Endothelial cell of umbilical vein (primary cell): ENCODE measurements around the gene ZNF324. TPM values are rescaled to one million over a fixed set of nuclear protein-coding genes. Genes with fewer than 3 reads are reported as not detected.
A peak's percentile ranks its signal among the peaks of the same experiment; 100 is the strongest.

ENCODE experiments used
- BruUV-seq: library from RNA; stranded (reverse); fragments of 400-500 nt; replicated peaks from 2 replicates; lab custom pipeline; 2021; lab: Mats Ljungman, UMichigan
- CTCF ChIA-PET: fragments of 300-600, 350-600 bp; sonication (Branson Sonifier 250); formaldehyde crosslinking; loops from one replicate; lab custom pipeline; 2021; ENCODE audit warnings: antibody characterized with exemption, inconsistent platforms; lab: Charles Lee
- POLR2A ChIA-PET: fragments of 300-600, 350-600 bp; sonication (Branson Sonifier 250); formaldehyde crosslinking; loops from one replicate; lab custom pipeline; 2021; ENCODE audit warnings: antibody characterized with exemption, inconsistent platforms; lab: Charles Lee
- DNase-seq: peaks from one replicate; pipeline ENCODE4 v3.0.0-alpha.2; 2011; ENCODE audit warnings: low read depth, low spot score
- FAIRE-seq: peaks from 2 replicates; lab custom pipeline; 2011; peaks lifted over from hg19 to GRCh38; lab: Jason Lieb, UNC
- H2AFZ ChIP-seq: 2 replicates; pipeline ENCODE4 v1.6.0; 2012; ENCODE audit warnings: low read depth, low read length, control low read depth, inconsistent platforms
- H3K27ac ChIP-seq: 2 replicates; pipeline ENCODE4 v1.5.1; 2011; ENCODE audit warnings: low read depth, mild to moderate bottlenecking, control low read depth, low read length, moderate library complexity; ENCODE audit not compliant: insufficient read depth
- H3K27me3 ChIP-seq, 2 experiments: 2 replicates each; pipeline versions ENCODE4 v1.6.0 to v1.6.1; 2011; ENCODE audit warnings: low read length in 2 of 2, mixed read lengths in 1 of 2; ENCODE audit not compliant: control insufficient read depth in 2 of 2, insufficient read depth in 2 of 2
- H3K36me3 ChIP-seq, 2 experiments: 2 replicates in 1 of 2; 3 replicates in 1 of 2; pipeline ENCODE4 v1.5.1; 2011; ENCODE audit warnings: low read length in 2 of 2, mild to moderate bottlenecking in 1 of 2, moderate library complexity in 1 of 2; ENCODE audit not compliant: control insufficient read depth in 2 of 2, insufficient read depth in 2 of 2; ENCODE audit errors: extremely low read depth in 1 of 2
- H3K4me1 ChIP-seq: 3 replicates; pipeline ENCODE4 v1.5.1; 2011; ENCODE audit warnings: mild to moderate bottlenecking, low read length; ENCODE audit not compliant: control insufficient read depth, insufficient read depth; ENCODE audit errors: extremely low read depth
- H3K4me2 ChIP-seq: 2 replicates; pipeline ENCODE4 v1.6.1; 2011; ENCODE audit warnings: low read length, control low read depth, mixed read lengths; ENCODE audit not compliant: insufficient read depth
- H3K4me3 ChIP-seq, 3 experiments: fragments of 200-600 bp in 1 of 3; sonication (generic), shearing (Covaris generic) in 1 of 3; replicated peaks in 1 of 3; 2 replicates each; pipeline ENCODE4 v1.5.1; 2011 to 2016; ENCODE audit warnings: control low read depth in 3 of 3, low read length in 3 of 3, mild to moderate bottlenecking in 2 of 3, inconsistent platforms in 1 of 3, low read depth in 1 of 3, moderate library complexity in 1 of 3; ENCODE audit not compliant: insufficient read depth in 1 of 3
- H3K79me2 ChIP-seq: 2 replicates; pipeline ENCODE4 v1.6.0; 2012; ENCODE audit warnings: low read length, inconsistent platforms; ENCODE audit not compliant: control insufficient read depth, insufficient read depth
- H3K9ac ChIP-seq: replicated peaks from 2 replicates; pipeline ENCODE3; 2011; ENCODE audit warnings: low read length, control low read depth; ENCODE audit not compliant: insufficient read depth; ENCODE audit errors: extremely low read depth
- H3K9me1 ChIP-seq: replicated peaks from 3 replicates; pipeline ENCODE4 v1.6.0; 2011; ENCODE audit warnings: mild to moderate bottlenecking, low read length; ENCODE audit not compliant: control insufficient read depth, insufficient read depth; ENCODE audit errors: extremely low read depth
- H3K9me3 ChIP-seq: replicated peaks from 2 replicates; pipeline ENCODE4 v1.5.1; 2012; ENCODE audit warnings: low read length, inconsistent platforms; ENCODE audit not compliant: control insufficient read depth, insufficient read depth
- H4K20me1 ChIP-seq: replicated peaks from 2 replicates; pipeline ENCODE3; 2011; ENCODE audit warnings: mild to moderate bottlenecking, low read length; ENCODE audit not compliant: control insufficient read depth, insufficient read depth; ENCODE audit errors: extremely low read depth
- EZH2 ChIP-seq: IDR thresholded peaks from 2 replicates; pipeline ENCODE4 v1.6.1; 2012; ENCODE audit warnings: borderline replicate concordance, low read depth, mild to moderate bottlenecking, moderate library complexity, low read length, inconsistent platforms; ENCODE audit not compliant: severe bottlenecking
- FOS ChIP-seq: IDR thresholded peaks from 2 replicates; pipeline ENCODE4 v1.6.1; 2011; ENCODE audit warnings: mild to moderate bottlenecking, low read length, moderate library complexity, borderline replicate concordance; ENCODE audit not compliant: insufficient read depth
- GATA2 ChIP-seq: IDR thresholded peaks from 2 replicates; pipeline ENCODE4 v1.7.0; 2011; ENCODE audit warnings: low read depth, mild to moderate bottlenecking, moderate library complexity, mixed read lengths, low read length; ENCODE audit not compliant: insufficient read length, insufficient read depth
- JUN ChIP-seq: IDR thresholded peaks from 2 replicates; pipeline ENCODE4 v1.6.1; 2011; ENCODE audit warnings: borderline replicate concordance, low read depth; ENCODE audit not compliant: insufficient read length, insufficient read depth
- MAX ChIP-seq: IDR thresholded peaks from 2 replicates; pipeline ENCODE4 v1.6.1; 2011; ENCODE audit not compliant: insufficient read depth, insufficient read length
- MYC ChIP-seq: IDR thresholded peaks from one replicate; pipeline ENCODE4 v1.6.1; 2011; ENCODE audit warnings: mild to moderate bottlenecking, low read depth, low read length
- POLR2A ChIP-seq: IDR thresholded peaks from 2 replicates; pipeline ENCODE4 v1.6.1; 2012; ENCODE audit warnings: low read depth, mild to moderate bottlenecking, control low read depth, low read length
- POLR2AphosphoS5 ChIP-seq: IDR thresholded peaks from 2 replicates; pipeline ENCODE4 v1.6.1; 2012; ENCODE audit warnings: low read depth, mild to moderate bottlenecking, control low read depth, low read length, moderate library complexity; ENCODE audit not compliant: insufficient read depth
- dilution Hi-C: fragments of 300-500 bp; cut with MboI; formaldehyde crosslinking; loops from one replicate; pipeline ENCODE4 v1.15.0; 2019; ENCODE audit warnings: low sequenced_read_pairs; ENCODE audit not compliant: extremely low pct_ligation_motif_present
- intact Hi-C: fragments of 100-400 bp; cut with micrococcal nuclease; formaldehyde crosslinking; loops from one replicate; pipeline ENCODE4 v1.10.0; 2022
- polyA plus RNA-seq, 4 experiments: library from polyadenylated mRNA; depleted of rRNA in 3 of 4; stranded (reverse) in 3 of 4; unstranded in 1 of 4; fragments of >200 nt; gene quantifications; 2 replicates each; pipeline versions ENCODE4 v1.2.1 to v1.2.3, GENCODE V29; 2011 to 2012; ENCODE audit warnings: missing spikeins in 1 of 4
- total RNA-seq: library from RNA; stranded (reverse); gene quantifications from 2 replicates; pipeline ENCODE4 v1.2.3, GENCODE V29; 2021
- TF ChIP-seq, protein P1 (sequence below), 2 donors: IDR thresholded peaks; 1 replicate in 1 of 2; 2 replicates in 1 of 2; pipeline ENCODE4 v1.5.1; 2011; ENCODE audit warnings: low read length in 2 of 2, mild to moderate bottlenecking in 2 of 2, moderate library complexity in 2 of 2, control low read depth in 1 of 2, inconsistent platforms in 1 of 2, low read depth in 1 of 2; ENCODE audit not compliant: insufficient read depth in 1 of 2; ENCODE audit errors: extremely low read depth in 1 of 2

Gene ZNF324
- total and polyA plus RNA-seq, 2 donors (not counting 3 experiments of a cell fraction or from before 2014, with no cell fraction given): 6.4 to 8.7 TPM

- Histone ChIP-seq H3K9me1 (no peaks in the 10 kb centered on the region), H2AFZ (peak overlapping the region; percentile 89), H3K4me2 (peak overlapping the region; percentile 74), H3K36me3 (peaks cover 0 to 11% of the 10 kb centered on the region in 2 experiments), H4K20me1 (no peaks in the 10 kb centered on the region), H3K27me3 (no peaks in the 10 kb centered on the region), H3K4me3 (peak overlapping the region; percentile 49 to 70 (median 56)), H3K9me3 (no peaks in the 10 kb centered on the region), H3K27ac (peak overlapping the region; percentile 73), H3K4me1 (peaks cover 9% of the 10 kb centered on the region), H3K9ac (peak overlapping the region; percentile 47), H3K79me2 (no peaks in the 10 kb centered on the region)
- BruUV-seq: TSS peak; percentile 34
- ChIA-PET CTCF (interaction anchor here (1.7 kb wide), 1 partner anchor 43 kb away, joined by 7 read pairs; the partner anchor contains the start of gene ZBTB45), POLR2A (no interaction called here)
- dilution Hi-C loops (no loop called here), intact Hi-C loops (loop anchor here (1.0 kb wide), 3 partner anchors 23 to 114 kb away; partner anchors contain the start of genes ZNF324B and ZNF497)
- TF ChIP-seq MYC (no peak), POLR2AphosphoS5 (no peak), EZH2 (no peak), MAX (no peak), FOS (no peak), JUN (no peak), POLR2A (no peak), GATA2 (no peak)
- TF ChIP-seq, protein P1, sequence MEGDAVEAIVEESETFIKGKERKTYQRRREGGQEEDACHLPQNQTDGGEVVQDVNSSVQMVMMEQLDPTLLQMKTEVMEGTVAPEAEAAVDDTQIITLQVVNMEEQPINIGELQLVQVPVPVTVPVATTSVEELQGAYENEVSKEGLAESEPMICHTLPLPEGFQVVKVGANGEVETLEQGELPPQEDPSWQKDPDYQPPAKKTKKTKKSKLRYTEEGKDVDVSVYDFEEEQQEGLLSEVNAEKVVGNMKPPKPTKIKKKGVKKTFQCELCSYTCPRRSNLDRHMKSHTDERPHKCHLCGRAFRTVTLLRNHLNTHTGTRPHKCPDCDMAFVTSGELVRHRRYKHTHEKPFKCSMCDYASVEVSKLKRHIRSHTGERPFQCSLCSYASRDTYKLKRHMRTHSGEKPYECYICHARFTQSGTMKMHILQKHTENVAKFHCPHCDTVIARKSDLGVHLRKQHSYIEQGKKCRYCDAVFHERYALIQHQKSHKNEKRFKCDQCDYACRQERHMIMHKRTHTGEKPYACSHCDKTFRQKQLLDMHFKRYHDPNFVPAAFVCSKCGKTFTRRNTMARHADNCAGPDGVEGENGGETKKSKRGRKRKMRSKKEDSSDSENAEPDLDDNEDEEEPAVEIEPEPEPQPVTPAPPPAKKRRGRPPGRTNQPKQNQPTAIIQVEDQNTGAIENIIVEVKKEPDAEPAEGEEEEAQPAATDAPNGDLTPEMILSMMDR (IDR thresholded peaks at IDR 0.05; ENCODE audit: extremely low read depth in 1 of 2, insufficient read depth in 1 of 2, low read depth in 1 of 2, low read length in 2 of 2): no peak
- peak; percentile 4 for FAIRE-seq
- DNase-seq: no peak
Measured at GRCh38 chr19:58476498-58477015, 9.7 kb downstream of the ZNF324 start.
